Urinary bladder (tissue), 4 donors: ENCODE results near the gene SERINC5. TPM values are rescaled to one million over a fixed set of nuclear protein-coding genes. Genes with fewer than 3 reads are reported as not detected.
"Not testable (repeated sequence)": the region's sequence is repeated elsewhere in the genome, so short reads cannot be mapped to it uniquely, and the experiment has no call there.

Source experiments
- DNase-seq: peaks from one replicate; pipeline ENCODE4 v3.0.0-alpha.2; 2015; ENCODE audit errors: extremely low spot score
- H3K27ac ChIP-seq: one replicate; pipeline ENCODE4 v1.5.1; 2013; ENCODE audit warnings: low read depth, mild to moderate bottlenecking, moderate library complexity
- H3K36me3 ChIP-seq: one replicate; pipeline ENCODE4 v1.6.1; 2013; ENCODE audit warnings: mild to moderate bottlenecking, moderate library complexity; ENCODE audit not compliant: insufficient read depth
- H3K4me1 ChIP-seq: one replicate; pipeline ENCODE4 v1.6.1; 2013; ENCODE audit warnings: mild to moderate bottlenecking, moderate library complexity; ENCODE audit not compliant: insufficient read depth
- H3K4me3 ChIP-seq: one replicate; pipeline ENCODE4 v1.5.1; 2013; ENCODE audit warnings: low read depth, low read length
- WGBS: extraction: QIAGEN DNeasy Blood & Tissue Kit; methylation state at CpG from one replicate; pipeline ENCODE4 v1.1.7; 2013; 5-methylcytosine and 5-hydroxymethylcytosine counted together
- polyA plus RNA-seq: library from polyadenylated mRNA; stranded (reverse); fragments of 200-250 nt; gene quantifications from one replicate; pipeline ENCODE4 v1.2.3, GENCODE V29; 2013
- total RNA-seq: library from RNA; depleted of rRNA; stranded (reverse); fragments of >200 nt; gene quantifications from one replicate; pipeline ENCODE4 v1.2.3, GENCODE V29; 2014
- donor health status: healthy with polysubstance abuse.
- donor health status: healthy.

SERINC5 gene
- total and polyA plus RNA-seq, 2 donors: 7.2 to 48.7 TPM

GRCh38 chr5:80212171-80212667 lies 43.6 kb downstream of the SERINC5 start:
- Histone ChIP-seq H3K27ac (no peak overlapping the region), H3K4me3 (no peak overlapping the region), H3K36me3 (no peaks in the 10 kb centered on the region), H3K4me1 (peaks cover 8% of the 10 kb centered on the region)
- WGBS: 78% methylated on average over 2 of the region's 2 CpGs
- no peak for DNase-seq

GRCh38 chr5:80211327-80211726 lies 44.5 kb downstream of the SERINC5 start:
- no peak overlapping the region for H3K4me3 ChIP-seq
- peaks cover 8% of the 10 kb centered on the region for H3K4me1 ChIP-seq
- no peaks in the 10 kb centered on the region for H3K36me3 ChIP-seq
- H3K27ac ChIP-seq: no peak overlapping the region
- 57% methylated on average over 4 of the region's 4 CpGs for WGBS
- no peak for DNase-seq

- 88% methylated on average over 6 of the region's 6 CpGs for WGBS
- no peak overlapping the region for H3K27ac ChIP-seq
Observed at GRCh38 chr5:80210014-80210413, 45.8 kb downstream of the SERINC5 start.

GRCh38 chr5:80208381-80208780 lies 47.5 kb downstream of the SERINC5 start:
- Histone ChIP-seq H3K4me1 (peaks cover 7% of the 10 kb centered on the region), H3K36me3 (no peaks in the 10 kb centered on the region), H3K4me3 (no peak overlapping the region), H3K27ac (no peak overlapping the region)
- 70% methylated on average over 4 of the region's 4 CpGs for WGBS
- DNase-seq: no peak

More at GRCh38 chr5:80210014-80210413, 45.8 kb downstream of the SERINC5 start:
- Histone ChIP-seq H3K36me3 (no peaks in the 10 kb centered on the region), H3K4me1 (peaks cover 7% of the 10 kb centered on the region), H3K4me3 (no peak overlapping the region)
- no peak for DNase-seq

- no peak overlapping the region for H3K4me3 ChIP-seq
- no peaks in the 10 kb centered on the region for H3K36me3 ChIP-seq
- DNase-seq: no peak
- peaks cover 5% of the 10 kb centered on the region for H3K4me1 ChIP-seq
- no peak overlapping the region for H3K27ac ChIP-seq
- 86% methylated on average over 4 of the region's 4 CpGs for WGBS
Observed at GRCh38 chr5:80207832-80208231, 48.0 kb downstream of the SERINC5 start.

- 41% methylated on average over 4 of the region's 4 CpGs for WGBS
- Histone ChIP-seq H3K36me3 (no peaks in the 10 kb centered on the region), H3K27ac (no peak overlapping the region), H3K4me3 (no peak overlapping the region), H3K4me1 (peaks cover 1% of the 10 kb centered on the region)
- no peak for DNase-seq
Observed at GRCh38 chr5:80206282-80206681, 49.6 kb downstream of the SERINC5 start.

GRCh38 chr5:80205846-80206245 lies 50.0 kb downstream of the SERINC5 start:
- peak overlapping the region; percentile 46 for H3K27ac ChIP-seq

GRCh38 chr5:80204808-80205614 lies 50.8 kb downstream of the SERINC5 start:
- WGBS: 34% methylated on average over 10 of the region's 10 CpGs
- Histone ChIP-seq H3K27ac (peak overlapping the region; percentile 46), H3K4me3 (no peak overlapping the region), H3K36me3 (no peaks in the 10 kb centered on the region), H3K4me1 (peaks cover 1% of the 10 kb centered on the region)
- DNase-seq: no peak

More at GRCh38 chr5:80205846-80206245, 50.0 kb downstream of the SERINC5 start:
- DNase-seq: no peak
- H3K4me1 ChIP-seq: peaks cover 1% of the 10 kb centered on the region
- H3K36me3 ChIP-seq: no peaks in the 10 kb centered on the region
- H3K4me3 ChIP-seq: no peak overlapping the region
- WGBS: 84% methylated on average over 4 of the region's 4 CpGs

GRCh38 chr5:80201763-80202162 lies 54.1 kb downstream of the SERINC5 start:
- 79% methylated on average over 7 of the region's 7 CpGs for WGBS
- not testable (repeated sequence) for H3K4me1 ChIP-seq, H3K27ac ChIP-seq, H3K36me3 ChIP-seq, DNase-seq, H3K4me3 ChIP-seq

GRCh38 chr5:80198920-80199319 lies 56.9 kb downstream of the SERINC5 start:
- Histone ChIP-seq H3K4me3 (no peak overlapping the region), H3K36me3 (no peaks in the 10 kb centered on the region), H3K4me1 (no peaks in the 10 kb centered on the region), H3K27ac (no peak overlapping the region)
- DNase-seq: no peak
- WGBS: 93% methylated on average over 3 of the region's 3 CpGs

GRCh38 chr5:80198399-80198798 lies 57.4 kb downstream of the SERINC5 start:
- H3K27ac ChIP-seq: no peak overlapping the region
- H3K4me1 ChIP-seq: no peaks in the 10 kb centered on the region
- no peak for DNase-seq
- 78% methylated on average over 11 of the region's 11 CpGs for WGBS
- H3K36me3 ChIP-seq: no peaks in the 10 kb centered on the region
- no peak overlapping the region for H3K4me3 ChIP-seq

GRCh38 chr5:80195837-80196400 lies 59.9 kb downstream of the SERINC5 start:
- H3K4me1 ChIP-seq: no peaks in the 10 kb centered on the region
- DNase-seq: no peak
- no peaks in the 10 kb centered on the region for H3K36me3 ChIP-seq
- H3K27ac ChIP-seq: no peak overlapping the region
- no peak overlapping the region for H3K4me3 ChIP-seq
- WGBS: 59% methylated on average over 6 of the region's 6 CpGs

- WGBS: 82% methylated on average over 4 of the region's 4 CpGs
- no peak overlapping the region for H3K27ac ChIP-seq
- no peak overlapping the region for H3K4me3 ChIP-seq
Observed at GRCh38 chr5:80194468-80194867, 61.4 kb downstream of the SERINC5 start.

GRCh38 chr5:80193401-80193800 lies 62.4 kb downstream of the SERINC5 start:
- Histone ChIP-seq H3K36me3 (no peaks in the 10 kb centered on the region), H3K4me3 (no peak overlapping the region), H3K4me1 (no peaks in the 10 kb centered on the region), H3K27ac (no peak overlapping the region)
- WGBS: 33% methylated on average over 7 of the region's 7 CpGs
- no peak for DNase-seq

More at GRCh38 chr5:80194468-80194867, 61.4 kb downstream of the SERINC5 start:
- no peaks in the 10 kb centered on the region for H3K36me3 ChIP-seq
- H3K4me1 ChIP-seq: no peaks in the 10 kb centered on the region
- DNase-seq: no peak
